ENCODE results near the gene AMBN.

AMBN gene

DNA sequence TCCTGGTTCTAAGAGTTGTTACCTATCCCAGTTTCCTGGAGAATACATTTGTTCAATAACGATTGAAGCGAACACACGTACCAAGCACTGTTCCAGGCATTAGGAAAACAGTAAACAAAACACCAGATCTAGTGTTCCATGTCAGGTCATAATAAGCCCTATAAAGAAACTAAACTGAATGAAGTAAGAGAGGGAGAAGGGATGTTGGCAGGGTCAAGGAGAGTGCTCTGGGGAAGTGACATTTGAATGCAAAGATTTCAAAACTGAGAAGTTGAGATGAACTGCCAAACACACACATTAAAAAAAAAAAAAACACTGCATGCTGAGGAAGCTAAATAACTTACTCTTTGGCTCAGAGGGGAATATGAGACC, 22.1 kb downstream of the AMBN start:
- Histone ChIP-seq H3K4me3 (ENCODE audit: low read length) (no peak overlapping the region), H3K36me3 (ENCODE audit: control insufficient read depth, insufficient read depth, low read length) (no peaks in the 10 kb centered on the region), H3K4me1 (ENCODE audit: control insufficient read depth, insufficient read depth, low read length) (peaks cover 15% of the 10 kb centered on the region), H3K9ac (ENCODE audit: low read length) (peak overlapping the region; percentile 6), H3K27me3 (ENCODE audit: control insufficient read depth, insufficient read depth, low read length) (no peaks in the 10 kb centered on the region), H3K9me3 (ENCODE audit: control insufficient read depth, low read length) (no peaks in the 10 kb centered on the region)

DNA sequence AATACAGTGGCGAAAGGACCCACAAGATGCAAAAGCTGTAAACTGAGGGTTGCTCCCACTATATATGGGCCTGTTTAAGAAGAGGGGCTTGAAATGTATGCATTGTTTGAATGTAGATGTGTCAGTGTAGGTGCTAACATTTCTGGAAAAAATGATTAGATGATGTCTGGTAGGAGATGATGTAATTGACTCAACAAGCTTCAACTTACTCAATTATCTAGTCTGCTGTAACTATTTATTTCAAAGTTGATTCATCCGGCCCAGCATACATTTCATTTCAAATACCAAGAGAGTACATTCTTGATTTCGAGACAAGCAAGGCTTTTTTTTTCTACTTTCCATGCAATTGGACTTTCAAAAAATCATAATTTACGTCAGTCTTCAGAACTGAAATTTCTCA, 27.2 kb downstream of the AMBN start:
- peaks cover 21% of the 10 kb centered on the region for H3K4me1 ChIP-seq (ENCODE audit: control insufficient read depth, insufficient read depth, low read length)
- H3K27me3 ChIP-seq (ENCODE audit: control insufficient read depth, insufficient read depth, low read length), result no peaks in the 10 kb centered on the region
- no peaks in the 10 kb centered on the region for H3K36me3 ChIP-seq (ENCODE audit: control insufficient read depth, insufficient read depth, low read length)
- no peak overlapping the region for H3K9ac ChIP-seq (ENCODE audit: low read length)
- no peaks in the 10 kb centered on the region for H3K9me3 ChIP-seq (ENCODE audit: control insufficient read depth, low read length)
- H3K4me3 ChIP-seq (ENCODE audit: low read length), result no peak overlapping the region

DNA sequence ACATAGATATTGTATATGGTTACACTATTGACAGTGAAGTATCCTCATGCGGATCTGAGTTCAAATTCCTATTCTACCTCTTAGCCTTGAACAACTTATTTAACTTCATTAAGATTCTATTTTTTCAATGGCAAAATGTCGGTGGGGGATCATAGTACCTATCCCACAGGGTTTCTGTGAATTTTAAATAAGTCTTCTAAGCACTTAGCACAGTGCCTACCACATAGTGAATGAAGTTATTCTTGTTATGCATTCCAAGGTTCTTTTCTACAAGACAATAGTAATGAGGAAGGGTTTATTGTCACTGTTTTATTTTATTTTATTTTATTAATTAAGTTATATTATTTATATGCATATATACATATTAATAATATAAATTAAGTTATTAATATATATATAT, 27.7 kb downstream of the AMBN start:
- H3K9me3 ChIP-seq (ENCODE audit: control insufficient read depth, low read length), result no peaks in the 10 kb centered on the region
- H3K36me3 ChIP-seq (ENCODE audit: control insufficient read depth, insufficient read depth, low read length), result no peaks in the 10 kb centered on the region
- no peaks in the 10 kb centered on the region for H3K27me3 ChIP-seq (ENCODE audit: control insufficient read depth, insufficient read depth, low read length)
- H3K4me3 ChIP-seq (ENCODE audit: low read length), result no peak overlapping the region
- no peak overlapping the region for H3K9ac ChIP-seq (ENCODE audit: low read length)
- H3K4me1 ChIP-seq (ENCODE audit: control insufficient read depth, insufficient read depth, low read length), result peaks cover 21% of the 10 kb centered on the region

DNA sequence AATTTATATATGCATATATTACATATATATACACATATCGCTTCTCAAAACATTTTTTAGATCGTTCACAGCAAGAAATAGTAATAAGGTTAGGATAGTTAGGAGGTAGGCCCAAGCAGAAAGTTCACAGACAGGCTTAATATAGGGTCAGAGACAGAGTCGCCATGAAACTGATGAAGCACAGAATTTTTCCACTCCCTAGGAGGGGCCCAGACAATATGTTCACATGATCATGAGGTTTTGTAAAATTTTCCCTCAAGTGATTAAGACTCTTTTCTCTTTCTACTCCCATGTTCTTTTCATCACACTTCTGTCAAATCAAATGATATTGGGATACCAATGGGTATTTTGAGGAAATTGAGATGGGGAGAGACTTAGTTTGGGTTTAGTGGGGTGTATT, 31.3 kb downstream of the AMBN start:
- H3K9me3 ChIP-seq (ENCODE audit: control insufficient read depth, low read length), result no peaks in the 10 kb centered on the region
- no peak overlapping the region for H3K4me3 ChIP-seq (ENCODE audit: low read length)
- no peaks in the 10 kb centered on the region for H3K36me3 ChIP-seq (ENCODE audit: control insufficient read depth, insufficient read depth, low read length)
- peaks cover 6% of the 10 kb centered on the region for H3K4me1 ChIP-seq (ENCODE audit: control insufficient read depth, insufficient read depth, low read length)
- H3K9ac ChIP-seq (ENCODE audit: low read length), result no peak overlapping the region
- H3K27me3 ChIP-seq (ENCODE audit: control insufficient read depth, insufficient read depth, low read length), result no peaks in the 10 kb centered on the region

DNA sequence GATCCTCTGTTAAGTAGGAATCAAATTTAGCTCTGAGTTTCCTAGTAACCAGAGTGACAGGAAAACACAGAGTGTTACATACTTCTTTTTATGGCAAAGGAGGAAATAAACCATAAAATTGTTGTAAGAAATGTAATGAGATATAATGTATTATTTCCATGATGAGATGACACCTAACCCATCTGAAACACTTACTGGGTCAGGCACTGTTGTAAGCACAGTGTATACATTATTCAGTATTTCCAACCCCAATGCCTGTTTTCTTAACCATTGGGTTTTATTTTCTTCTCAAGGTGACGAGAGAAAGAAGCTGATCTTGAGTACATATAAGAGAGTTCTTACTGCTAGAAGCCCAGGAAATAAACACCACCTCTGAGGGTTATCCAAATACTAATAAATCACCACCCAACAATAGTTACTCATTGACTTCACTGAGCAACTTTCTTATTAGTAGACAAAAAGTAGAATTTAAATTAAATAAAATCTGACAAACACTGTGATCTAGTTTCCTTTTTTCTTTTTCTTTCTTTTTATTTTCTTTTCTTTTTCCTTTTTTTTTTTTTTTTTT, 32.3 kb downstream of the AMBN start:
- no peaks in the 10 kb centered on the region for H3K36me3 ChIP-seq (ENCODE audit: control insufficient read depth, insufficient read depth, low read length)
- H3K4me3 ChIP-seq (ENCODE audit: low read length), result no peak overlapping the region
- H3K4me1 ChIP-seq (ENCODE audit: control insufficient read depth, insufficient read depth, low read length), result peaks cover 6% of the 10 kb centered on the region
- no peaks in the 10 kb centered on the region for H3K27me3 ChIP-seq (ENCODE audit: control insufficient read depth, insufficient read depth, low read length)
- no peak overlapping the region for H3K9ac ChIP-seq (ENCODE audit: low read length)
- H3K9me3 ChIP-seq (ENCODE audit: control insufficient read depth, low read length), result no peaks in the 10 kb centered on the region

DNA sequence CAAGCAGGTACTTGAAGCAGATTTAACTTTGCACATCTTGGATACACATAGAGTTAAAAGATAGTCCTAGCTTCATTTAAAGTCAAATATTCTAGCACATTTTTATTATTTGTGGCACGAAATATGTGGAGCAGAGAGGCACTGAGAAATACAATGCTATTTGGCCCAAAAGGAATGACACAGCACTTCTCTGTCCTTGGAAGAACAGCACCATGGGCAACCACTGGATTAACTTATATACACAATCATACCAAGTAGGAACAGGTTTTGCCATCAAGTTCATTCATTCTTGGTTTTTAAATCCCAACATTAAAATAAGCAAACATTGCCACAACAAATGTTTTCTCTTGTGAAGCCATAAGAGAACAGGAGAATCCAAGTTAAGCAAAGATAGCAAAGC, 35.6 kb downstream of the AMBN start:
- no peaks in the 10 kb centered on the region for H3K27me3 ChIP-seq (ENCODE audit: control insufficient read depth, insufficient read depth, low read length)
- H3K4me3 ChIP-seq (ENCODE audit: low read length), result no peak overlapping the region
- H3K36me3 ChIP-seq (ENCODE audit: control insufficient read depth, insufficient read depth, low read length), result no peaks in the 10 kb centered on the region
- no peak overlapping the region for H3K9ac ChIP-seq (ENCODE audit: low read length)
- no peaks in the 10 kb centered on the region for H3K9me3 ChIP-seq (ENCODE audit: control insufficient read depth, low read length)
- H3K4me1 ChIP-seq (ENCODE audit: control insufficient read depth, insufficient read depth, low read length), result peaks cover 6% of the 10 kb centered on the region

DNA sequence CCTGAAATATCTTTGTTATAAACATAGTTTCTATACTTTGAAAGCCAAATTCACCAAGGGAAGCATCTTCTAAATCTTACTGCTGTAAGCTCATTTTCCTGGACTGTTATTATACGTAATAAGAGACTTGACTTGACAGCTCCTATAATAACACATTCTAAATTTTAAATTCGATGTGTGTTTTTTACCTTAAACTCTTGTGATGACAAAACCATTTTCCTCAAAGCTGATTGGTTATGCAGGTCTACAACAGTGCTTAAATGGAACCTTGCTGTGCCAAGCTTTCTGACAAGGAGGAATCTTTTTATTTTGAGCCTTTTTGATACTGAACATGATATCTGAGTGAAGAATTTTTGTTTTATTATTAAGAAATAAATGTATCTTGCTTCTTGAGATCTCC, 36.4 kb downstream of the AMBN start, which contains the start of gene ENAM:
ENAM (plus strand) TSS at position 301 of the 400 bp plus-strand sequence. CDS start 757 bp downstream, outside the sequence.
- H3K4me1 ChIP-seq (ENCODE audit: control insufficient read depth, insufficient read depth, low read length), result peaks cover 4% of the 10 kb centered on the region
- H3K9ac ChIP-seq (ENCODE audit: low read length), result no peak within 1 kb of the TSS
- no peak within 1 kb of the TSS for H3K4me3 ChIP-seq (ENCODE audit: low read length)
- H3K9me3 ChIP-seq (ENCODE audit: control insufficient read depth, low read length), result no peaks in the 10 kb centered on the region
- H3K27me3 ChIP-seq (ENCODE audit: control insufficient read depth, insufficient read depth, low read length), result no peaks in the 10 kb centered on the region
- no peaks in the 10 kb centered on the region for H3K36me3 ChIP-seq (ENCODE audit: control insufficient read depth, insufficient read depth, low read length)

DNA sequence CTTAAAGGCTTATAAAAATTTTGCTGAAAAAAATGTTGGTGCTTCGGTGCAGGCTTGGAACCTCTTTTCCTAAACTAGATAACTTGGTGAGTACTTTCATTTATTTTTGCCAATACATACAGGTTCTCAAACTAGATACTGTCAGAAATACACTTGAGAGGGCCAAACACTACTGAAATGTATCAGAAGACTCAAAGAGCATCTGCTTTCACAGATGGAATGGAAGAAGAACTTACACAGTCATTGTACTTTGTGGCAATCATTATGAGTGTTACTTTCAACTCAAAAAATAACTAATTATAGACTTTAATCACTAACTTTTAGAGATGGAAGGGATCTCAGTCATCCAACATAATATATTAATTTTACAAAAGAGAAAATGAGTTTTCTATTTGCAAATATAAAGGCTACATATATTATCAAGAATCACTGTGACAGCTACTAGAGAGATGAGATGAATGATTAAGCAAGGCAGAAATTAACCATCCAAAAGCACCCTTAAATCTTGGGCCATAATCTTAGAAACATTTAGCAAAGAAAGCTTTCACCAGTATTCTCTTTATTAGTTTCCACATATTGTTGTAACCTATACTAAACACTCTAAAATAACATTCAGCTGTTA, 37.5 kb downstream of the AMBN start:
- Histone ChIP-seq H3K9ac (ENCODE audit: low read length) (no peak overlapping the region), H3K36me3 (ENCODE audit: control insufficient read depth, insufficient read depth, low read length) (no peaks in the 10 kb centered on the region), H3K27me3 (ENCODE audit: control insufficient read depth, insufficient read depth, low read length) (no peaks in the 10 kb centered on the region), H3K4me1 (ENCODE audit: control insufficient read depth, insufficient read depth, low read length) (no peaks in the 10 kb centered on the region), H3K9me3 (ENCODE audit: control insufficient read depth, low read length) (no peaks in the 10 kb centered on the region), H3K4me3 (ENCODE audit: low read length) (no peak overlapping the region)

DNA sequence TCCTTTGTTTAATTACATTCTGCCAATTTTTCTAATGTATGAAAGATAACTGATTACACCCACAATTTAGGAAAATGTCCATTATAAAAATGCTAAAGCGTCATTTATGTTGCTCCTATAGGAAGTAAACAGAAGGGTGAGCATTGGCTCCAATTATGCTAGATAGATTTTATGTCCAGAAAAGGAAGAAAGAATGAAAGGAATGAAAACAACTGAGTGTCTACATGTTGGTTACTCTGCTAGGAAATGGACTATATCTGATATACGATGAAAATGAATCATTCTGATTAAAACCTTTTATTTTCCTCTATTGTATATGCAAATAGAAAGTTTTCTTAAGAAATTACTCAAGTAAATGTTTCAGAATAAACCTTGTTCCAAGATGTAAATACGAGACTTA, 38.1 kb downstream of the AMBN start:
- Histone ChIP-seq H3K36me3 (ENCODE audit: control insufficient read depth, insufficient read depth, low read length) (no peaks in the 10 kb centered on the region), H3K9me3 (ENCODE audit: control insufficient read depth, low read length) (no peaks in the 10 kb centered on the region), H3K9ac (ENCODE audit: low read length) (no peak overlapping the region), H3K4me1 (ENCODE audit: control insufficient read depth, insufficient read depth, low read length) (no peaks in the 10 kb centered on the region), H3K27me3 (ENCODE audit: control insufficient read depth, insufficient read depth, low read length) (no peaks in the 10 kb centered on the region), H3K4me3 (ENCODE audit: low read length) (no peak overlapping the region)

DNA sequence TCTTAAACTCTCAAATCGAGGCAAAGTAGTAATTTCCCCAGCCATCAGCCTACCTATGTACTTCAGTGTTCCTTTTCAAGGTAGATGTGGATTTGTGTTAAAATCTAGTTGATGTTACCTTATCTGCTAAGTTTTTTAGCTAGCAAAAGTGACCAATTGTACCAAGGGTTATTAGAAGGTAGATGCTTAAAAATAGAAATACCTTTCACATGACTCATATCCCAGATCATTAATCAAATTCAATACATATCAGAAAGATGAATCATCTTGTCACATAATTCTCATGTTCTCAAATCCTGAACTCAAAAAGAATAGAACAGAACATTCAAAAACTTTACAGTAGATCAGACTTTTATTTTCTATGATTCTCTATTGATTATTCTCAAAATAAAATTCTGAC, 40.0 kb downstream of the AMBN start:
- no peaks in the 10 kb centered on the region for H3K27me3 ChIP-seq (ENCODE audit: control insufficient read depth, insufficient read depth, low read length)
- peaks cover 2% of the 10 kb centered on the region for H3K4me1 ChIP-seq (ENCODE audit: control insufficient read depth, insufficient read depth, low read length)
- H3K9me3 ChIP-seq (ENCODE audit: control insufficient read depth, low read length), result no peaks in the 10 kb centered on the region
- H3K36me3 ChIP-seq (ENCODE audit: control insufficient read depth, insufficient read depth, low read length), result no peaks in the 10 kb centered on the region
- H3K4me3 ChIP-seq (ENCODE audit: low read length), result no peak overlapping the region
- H3K9ac ChIP-seq (ENCODE audit: low read length), result no peak overlapping the region

DNA sequence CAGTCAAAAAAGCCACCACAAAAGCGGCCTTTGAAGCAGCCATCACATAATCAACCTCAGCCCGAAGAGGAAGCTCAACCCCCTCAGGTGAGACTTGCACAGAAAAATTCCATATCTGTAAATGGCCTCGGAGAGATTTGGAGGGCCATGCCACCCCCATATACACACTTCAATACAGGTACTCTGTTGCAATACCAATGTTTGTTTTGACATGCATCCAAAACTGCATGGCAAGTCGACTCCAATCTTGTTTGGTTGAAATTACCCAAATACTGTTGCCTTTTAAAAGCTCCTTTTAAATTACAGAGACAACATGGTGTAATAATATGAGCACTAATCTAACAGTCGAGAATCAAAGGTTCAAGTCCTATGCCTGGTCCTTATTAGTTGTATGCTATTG, 42.4 kb downstream of the AMBN start:
- H3K36me3 ChIP-seq (ENCODE audit: control insufficient read depth, insufficient read depth, low read length), result no peaks in the 10 kb centered on the region
- peaks cover 4% of the 10 kb centered on the region for H3K4me1 ChIP-seq (ENCODE audit: control insufficient read depth, insufficient read depth, low read length)
- H3K9me3 ChIP-seq (ENCODE audit: control insufficient read depth, low read length), result no peaks in the 10 kb centered on the region
- no peak overlapping the region for H3K4me3 ChIP-seq (ENCODE audit: low read length)
- H3K9ac ChIP-seq (ENCODE audit: low read length), result no peak overlapping the region
- H3K27me3 ChIP-seq (ENCODE audit: control insufficient read depth, insufficient read depth, low read length), result no peaks in the 10 kb centered on the region

DNA sequence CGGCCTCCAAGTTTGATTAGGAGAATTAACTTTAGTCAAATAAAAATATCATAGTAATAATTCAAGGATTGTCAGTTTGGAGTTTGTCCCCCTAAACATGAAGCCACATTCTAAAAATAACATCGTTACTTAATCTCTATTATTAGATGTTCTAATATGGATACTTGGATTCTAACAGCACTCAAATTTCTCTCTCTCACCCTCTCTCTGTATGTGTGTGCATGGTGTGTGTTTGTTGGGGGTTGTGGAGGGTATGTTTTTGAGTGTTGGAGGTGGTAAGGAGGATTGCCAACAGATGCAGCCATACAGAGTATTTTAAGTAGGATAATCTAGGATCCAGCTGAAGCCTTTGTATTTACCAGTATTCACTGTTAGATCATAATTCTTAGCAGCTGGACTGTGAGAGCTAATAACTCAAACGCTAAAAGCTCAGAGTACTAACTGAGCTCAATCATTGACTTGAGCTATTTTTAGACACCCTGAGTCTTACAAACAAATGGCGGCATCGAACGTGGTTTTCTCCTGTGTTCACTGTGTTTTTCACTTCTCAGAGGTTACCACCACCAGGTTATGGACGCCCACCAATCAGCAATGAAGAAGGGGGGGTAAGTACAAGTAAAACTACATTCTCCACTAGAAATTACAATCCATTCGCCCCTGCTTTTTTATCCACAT, 45.3 kb downstream of the AMBN start:
- H3K36me3 ChIP-seq (ENCODE audit: control insufficient read depth, insufficient read depth, low read length), result no peaks in the 10 kb centered on the region
- peak overlapping the region; percentile 31 for H3K9ac ChIP-seq (ENCODE audit: low read length)
- H3K9me3 ChIP-seq (ENCODE audit: control insufficient read depth, low read length), result no peaks in the 10 kb centered on the region
- peaks cover 4% of the 10 kb centered on the region for H3K4me1 ChIP-seq (ENCODE audit: control insufficient read depth, insufficient read depth, low read length)
- H3K27me3 ChIP-seq (ENCODE audit: control insufficient read depth, insufficient read depth, low read length), result no peaks in the 10 kb centered on the region
- H3K4me3 ChIP-seq (ENCODE audit: low read length), result no peak overlapping the region

Measured in mucosa of stomach (tissue), 1 donor.